GM18498 (cell line): Measurements from ENCODE around the gene OR10A5.
"Not testable (repeated sequence)": the region's sequence is repeated elsewhere in the genome, so short reads cannot be mapped to it uniquely, and the experiment has no call there.

ENCODE experiments used
- ATAC-seq: cut with Tn5 transposase; IDR thresholded peaks from one replicate; pipeline ENCODE4 v1.9.1; 2021; ENCODE audit warnings: mild to moderate bottlenecking, moderate library complexity; ENCODE audit not compliant: unreplicated experiment

OR10A5 gene, protein sequence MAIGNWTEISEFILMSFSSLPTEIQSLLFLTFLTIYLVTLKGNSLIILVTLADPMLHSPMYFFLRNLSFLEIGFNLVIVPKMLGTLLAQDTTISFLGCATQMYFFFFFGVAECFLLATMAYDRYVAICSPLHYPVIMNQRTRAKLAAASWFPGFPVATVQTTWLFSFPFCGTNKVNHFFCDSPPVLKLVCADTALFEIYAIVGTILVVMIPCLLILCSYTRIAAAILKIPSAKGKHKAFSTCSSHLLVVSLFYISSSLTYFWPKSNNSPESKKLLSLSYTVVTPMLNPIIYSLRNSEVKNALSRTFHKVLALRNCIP

DNA sequence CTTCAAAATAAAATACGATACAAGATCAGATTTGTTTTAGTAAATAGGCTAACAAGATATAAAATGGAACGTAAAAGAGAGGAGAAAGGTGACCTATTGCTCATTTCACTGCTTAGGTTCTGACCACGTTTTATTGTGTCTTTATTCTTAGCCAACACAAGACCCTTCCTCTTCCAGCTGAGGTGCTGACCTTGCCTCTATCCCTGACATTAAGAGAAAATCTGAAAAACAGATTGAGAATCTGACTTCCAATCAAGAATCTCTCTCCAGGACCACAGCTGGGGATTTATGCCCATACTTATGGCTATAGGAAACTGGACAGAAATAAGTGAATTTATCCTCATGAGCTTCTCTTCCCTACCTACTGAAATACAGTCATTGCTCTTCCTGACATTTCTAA, at the start of gene OR10A5:
Gene OR10A5, plus strand, starts transcription at position 301 of the 400 bp plus-strand sequence. Its CDS starts 0 bp downstream, at position 301.
- ATAC-seq, result no peak

DNA sequence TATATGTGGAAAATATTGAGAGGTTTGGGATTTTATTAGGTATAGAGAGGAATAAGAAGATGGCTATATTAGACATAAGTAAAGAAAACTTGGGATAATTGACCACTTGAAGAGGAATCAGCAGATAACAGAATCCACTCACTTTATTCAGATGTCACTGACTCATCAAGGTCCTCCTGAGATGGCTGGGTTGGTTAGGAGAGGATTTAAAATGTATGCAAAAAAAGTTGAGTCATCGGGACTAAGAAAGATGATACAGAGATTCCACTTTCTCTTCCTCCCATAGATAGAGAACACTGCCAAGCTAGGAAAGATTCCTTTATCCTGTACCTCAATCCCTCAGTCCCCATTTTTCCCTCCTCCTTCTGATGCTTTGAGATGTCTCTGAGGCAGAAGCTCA, 46.1 kb upstream of the OR10A5 start, which contains the start of gene OR6A2:
Gene OR6A2, minus strand, starts transcription at position 288 of the 400 bp plus-strand sequence. CDS start 3,981 bp downstream, outside the sequence.
- no peak for ATAC-seq

DNA sequence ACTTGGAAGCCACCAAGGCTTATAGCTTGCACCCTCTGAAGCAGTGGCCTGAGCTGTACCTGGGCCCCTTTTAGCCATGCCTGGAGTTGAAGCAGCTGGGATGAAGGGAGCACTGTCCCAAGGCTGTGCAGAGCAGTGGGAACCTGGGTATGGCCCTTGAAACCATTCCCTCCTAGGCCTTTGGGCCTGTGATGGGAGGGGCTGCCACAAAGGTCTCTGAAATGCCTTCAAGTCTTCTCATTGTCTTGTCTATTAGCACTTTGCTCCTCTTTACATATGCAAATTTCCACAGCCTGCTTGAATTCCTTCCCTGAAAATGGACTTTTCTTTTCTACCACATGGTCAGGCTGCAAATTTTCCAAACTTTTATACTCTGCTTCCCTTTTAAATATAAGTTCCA, 44.4 kb upstream of the OR10A5 start:
- ATAC-seq, result not testable (repeated sequence)

DNA sequence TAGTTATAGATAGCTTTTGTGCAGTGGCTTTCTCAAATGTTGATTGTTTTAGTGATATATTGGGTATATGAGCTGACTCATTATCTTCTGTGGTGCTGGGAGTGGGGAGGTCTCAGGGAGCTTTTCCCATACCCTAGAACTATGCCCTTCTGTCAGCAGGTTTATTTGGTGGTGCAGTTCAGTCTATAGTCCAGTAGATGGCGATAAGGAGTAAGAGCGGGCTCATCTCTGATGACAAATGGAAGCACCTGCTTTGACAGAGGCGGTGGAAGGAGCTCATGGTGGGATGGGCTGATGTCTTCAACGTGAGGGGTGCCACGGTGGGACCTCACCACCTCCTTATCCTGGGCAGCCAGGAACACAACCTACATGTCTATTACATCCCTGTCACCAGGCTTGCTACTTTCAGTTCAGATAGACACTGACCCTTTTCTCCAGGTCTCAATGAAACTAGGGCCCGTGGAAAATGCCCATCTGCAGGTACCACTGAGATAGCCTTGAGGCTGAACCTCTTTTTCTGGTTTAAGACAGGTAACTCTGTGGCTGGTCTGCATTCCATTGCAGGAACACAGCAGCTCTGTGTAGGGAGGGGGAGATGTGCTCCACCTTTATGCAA, 33.0 kb upstream of the OR10A5 start:
- peak; percentile 92 for ATAC-seq

DNA sequence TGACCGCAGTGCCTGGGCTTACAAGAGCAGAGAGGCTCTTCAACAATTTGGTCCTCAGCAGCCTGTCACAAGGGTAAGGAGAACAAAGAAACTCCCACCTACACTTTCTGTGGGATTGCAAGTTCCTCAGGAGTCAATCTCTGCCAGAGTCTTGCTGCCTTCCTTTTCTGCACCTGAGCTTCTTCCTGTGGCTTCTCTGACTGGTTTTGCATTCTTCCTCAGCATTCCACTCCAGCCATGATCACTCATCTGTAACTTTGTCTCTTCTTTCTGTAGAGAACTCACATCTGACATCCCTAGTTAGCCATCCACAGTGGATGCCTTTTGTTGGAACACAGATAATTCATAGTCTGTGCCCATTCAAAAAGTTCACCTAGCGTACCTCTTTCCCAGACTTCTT, 31.8 kb upstream of the OR10A5 start:
- no peak for ATAC-seq

DNA sequence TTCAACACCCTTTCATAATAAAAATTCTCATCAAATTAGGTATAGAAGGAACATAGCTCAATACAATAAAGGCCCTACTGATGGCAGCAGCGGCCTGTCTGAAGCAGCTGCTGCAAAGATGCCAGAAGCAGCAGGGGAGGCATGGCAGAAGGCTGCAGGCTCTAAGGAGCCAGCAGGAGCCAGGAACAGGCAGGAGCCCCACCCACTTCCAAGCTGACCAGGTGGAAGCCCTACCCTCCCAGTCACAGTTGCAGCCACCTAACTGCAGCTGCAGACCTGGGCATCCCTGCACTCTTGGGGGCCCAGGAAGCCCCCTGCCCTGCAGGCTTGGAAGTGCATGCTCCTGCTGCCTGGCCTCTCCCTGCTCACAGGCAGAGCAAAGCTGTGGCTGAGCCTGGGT, 27.8 kb upstream of the OR10A5 start:
- ATAC-seq, result no peak

DNA sequence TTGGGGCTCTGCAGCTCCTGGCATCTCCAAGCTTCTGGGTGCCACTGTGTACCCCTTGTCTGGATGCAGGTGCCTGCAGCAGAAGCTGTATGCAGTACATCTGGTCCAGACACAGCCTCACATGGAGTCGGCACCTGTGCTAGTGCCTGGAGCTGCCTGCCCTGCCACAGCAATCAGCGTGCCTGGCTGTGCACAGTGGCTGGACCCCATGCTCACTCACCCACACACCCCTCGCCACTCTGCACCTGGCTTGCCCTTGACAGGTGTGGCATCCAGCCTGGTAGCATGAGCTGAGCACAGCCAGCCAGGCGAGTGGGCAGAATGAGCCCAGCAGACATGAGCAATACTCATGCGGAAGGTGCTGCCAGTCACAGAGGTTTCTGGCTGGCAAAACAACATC, 26.5 kb upstream of the OR10A5 start:
- no peak for ATAC-seq

DNA sequence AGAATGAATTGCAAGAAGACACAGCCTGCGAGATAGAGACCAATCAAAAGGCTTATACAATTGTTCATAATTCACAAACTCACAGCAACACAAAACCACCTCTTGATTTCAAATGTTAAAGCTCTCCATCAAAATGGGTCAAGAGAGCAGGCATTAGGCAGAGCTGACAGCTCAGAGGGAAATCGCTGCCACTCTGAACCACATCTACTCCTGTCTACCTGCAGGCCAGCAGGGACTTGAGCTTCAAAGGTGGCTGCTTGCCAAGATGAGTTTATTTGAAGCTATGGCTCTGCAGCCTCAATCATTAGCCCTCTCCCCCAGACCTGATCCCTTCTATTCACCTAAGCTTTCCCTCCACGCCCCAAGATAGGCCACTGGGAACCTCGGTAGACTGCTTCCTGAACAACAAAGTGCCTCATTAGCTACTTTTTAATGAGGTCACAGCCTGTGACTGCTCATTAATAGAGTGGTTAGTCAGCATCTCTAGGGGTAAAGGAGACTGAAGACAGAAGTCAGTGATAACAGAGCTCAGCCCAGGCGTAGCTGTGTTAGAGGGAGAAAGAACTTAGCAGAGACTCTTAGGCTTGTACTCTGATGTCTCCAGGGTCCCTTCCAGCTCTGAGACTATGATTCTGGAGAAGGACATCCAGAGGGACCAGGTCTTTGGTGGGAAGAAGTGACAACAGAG, 21.2 kb upstream of the OR10A5 start:
- no peak for ATAC-seq

DNA sequence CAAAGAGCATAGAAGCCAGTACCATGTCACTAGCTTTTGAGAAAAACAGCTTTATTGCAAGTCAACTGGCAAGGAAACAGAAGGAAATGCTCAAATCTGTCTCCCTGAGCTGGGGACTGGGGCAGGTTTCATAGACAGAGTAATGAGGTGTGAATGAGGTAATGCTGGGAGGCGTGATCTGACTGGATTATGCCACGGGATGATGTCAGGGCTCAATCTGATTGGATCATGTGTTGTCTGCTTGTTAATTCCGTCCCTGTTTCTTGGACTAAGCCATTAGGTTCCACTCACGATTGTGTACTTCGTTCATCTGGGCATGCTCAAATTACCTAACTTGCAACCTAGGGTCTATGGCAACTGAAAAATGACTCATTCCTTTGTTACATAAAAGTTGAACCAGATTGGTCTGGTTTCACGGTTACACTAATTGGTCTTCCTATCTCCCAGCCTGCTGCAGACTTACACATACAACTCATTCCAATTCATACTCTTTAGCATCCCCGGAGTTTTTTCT, 20.2 kb upstream of the OR10A5 start:
- ATAC-seq, result no peak

DNA sequence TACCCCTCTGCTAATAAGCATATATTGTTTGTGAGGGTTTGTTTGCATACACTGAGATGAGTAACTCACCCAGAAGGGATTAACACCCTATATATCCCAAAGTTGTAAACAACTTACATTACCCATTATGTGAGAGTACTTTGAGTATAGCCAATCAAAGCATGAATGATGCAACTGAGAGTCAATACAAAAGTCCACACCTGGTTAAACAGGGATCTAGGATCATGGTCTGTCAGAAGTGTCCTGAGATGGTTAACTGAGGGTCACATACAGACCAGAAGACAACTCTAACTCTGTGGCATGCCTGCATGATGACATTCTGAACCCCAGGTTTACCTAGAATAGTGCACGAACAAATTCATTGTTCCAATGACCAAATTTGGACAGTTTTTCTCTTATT, 17.4 kb upstream of the OR10A5 start:
- ATAC-seq, result no peak

DNA sequence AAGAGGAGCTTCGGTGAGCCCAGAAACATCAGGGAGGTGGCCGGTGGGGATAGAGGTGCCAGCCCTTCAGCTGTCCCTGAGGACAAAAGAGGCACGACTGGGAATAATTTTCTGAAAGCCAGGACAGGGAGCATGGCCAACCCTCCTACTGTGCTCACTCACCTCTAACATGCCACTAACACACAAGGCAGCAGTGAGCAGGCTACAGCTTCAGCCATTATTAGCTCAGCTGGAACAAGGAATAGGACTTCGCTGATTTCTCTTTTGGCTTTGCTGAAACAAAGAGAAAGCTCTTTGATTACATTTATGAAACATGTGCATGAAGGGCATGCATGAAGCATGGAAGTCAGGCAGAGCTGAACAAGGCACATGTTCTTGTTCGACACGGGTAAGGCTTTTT, 12.1 kb upstream of the OR10A5 start:
- no peak for ATAC-seq

DNA sequence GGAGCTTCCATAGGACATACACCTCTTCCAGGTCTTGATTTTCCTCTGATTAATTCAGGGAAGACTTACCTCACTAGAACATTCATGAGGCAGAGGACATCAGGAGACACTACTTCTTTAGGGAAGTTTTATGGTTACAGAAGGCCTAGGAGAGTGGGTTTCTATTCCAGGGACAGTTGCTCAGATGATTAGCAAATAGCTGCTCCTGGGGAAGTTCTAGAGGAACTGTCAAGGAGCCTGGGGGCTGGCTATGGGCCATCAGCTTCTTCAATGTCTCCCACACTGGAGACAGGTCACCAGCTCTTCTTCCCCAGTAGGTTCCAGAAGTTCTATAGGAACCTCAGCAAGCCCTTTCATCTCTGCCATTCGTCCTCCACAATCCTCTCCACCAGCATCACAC, 11.5 kb upstream of the OR10A5 start:
- ATAC-seq, result no peak

DNA sequence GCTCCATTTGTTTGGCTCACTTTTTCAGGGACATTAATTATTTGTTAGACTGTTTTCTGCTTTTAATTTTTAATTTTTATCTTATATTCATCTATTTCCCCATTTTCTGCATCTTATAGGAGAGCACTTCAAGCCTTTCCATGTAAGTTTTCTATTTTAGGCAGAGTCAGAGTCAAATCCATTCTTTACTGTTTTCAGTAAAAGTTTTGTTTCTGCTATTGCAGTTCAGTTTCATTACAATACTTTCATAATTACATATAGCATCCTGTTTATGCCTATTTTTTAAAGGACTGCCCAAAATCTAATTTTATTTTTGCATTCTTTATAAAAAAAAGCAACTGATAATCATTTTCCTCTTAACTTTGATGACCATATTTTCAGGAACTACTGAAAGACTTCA, 3.8 kb upstream of the OR10A5 start:
- ATAC-seq, result no peak

DNA sequence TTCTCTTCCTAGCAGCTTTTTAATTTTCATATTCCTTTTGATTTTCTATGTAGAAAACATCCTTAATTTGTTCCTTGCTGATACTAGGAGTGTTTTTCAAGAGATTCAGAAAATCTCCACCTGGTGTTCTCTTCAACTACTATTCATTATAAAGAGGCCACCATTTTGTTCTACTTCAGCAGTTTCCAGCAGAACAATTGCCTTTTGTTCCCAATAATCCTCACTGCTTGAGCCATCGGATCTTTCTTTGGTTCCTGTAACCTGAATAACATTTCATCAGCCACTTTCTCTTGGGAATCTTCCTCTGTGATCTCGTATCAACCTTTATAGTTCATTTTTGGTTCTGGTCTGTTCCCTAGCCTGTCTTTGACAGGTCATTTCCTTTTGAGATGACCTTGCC, 1.8 kb upstream of the OR10A5 start:
- ATAC-seq, result no peak

DNA sequence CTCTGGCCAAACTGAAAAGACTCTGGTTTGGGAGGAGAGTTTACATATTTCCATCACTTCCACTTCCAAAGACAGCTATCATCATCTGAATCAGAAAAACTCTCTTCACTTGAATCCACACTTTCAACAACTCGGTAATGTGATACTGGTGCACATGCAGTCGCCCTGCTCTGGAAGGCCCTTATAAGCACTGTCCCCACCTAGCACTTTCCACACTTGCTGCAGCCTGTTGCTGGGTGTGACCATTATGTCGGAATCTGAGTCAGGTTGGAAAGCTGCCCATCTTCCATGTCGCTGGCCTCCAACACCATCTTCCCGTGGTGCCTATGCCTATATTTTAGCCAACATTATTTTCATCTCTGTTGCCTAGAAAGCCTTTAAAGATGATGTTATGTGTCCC, 1.1 kb upstream of the OR10A5 start:
- ATAC-seq, result no peak

DNA sequence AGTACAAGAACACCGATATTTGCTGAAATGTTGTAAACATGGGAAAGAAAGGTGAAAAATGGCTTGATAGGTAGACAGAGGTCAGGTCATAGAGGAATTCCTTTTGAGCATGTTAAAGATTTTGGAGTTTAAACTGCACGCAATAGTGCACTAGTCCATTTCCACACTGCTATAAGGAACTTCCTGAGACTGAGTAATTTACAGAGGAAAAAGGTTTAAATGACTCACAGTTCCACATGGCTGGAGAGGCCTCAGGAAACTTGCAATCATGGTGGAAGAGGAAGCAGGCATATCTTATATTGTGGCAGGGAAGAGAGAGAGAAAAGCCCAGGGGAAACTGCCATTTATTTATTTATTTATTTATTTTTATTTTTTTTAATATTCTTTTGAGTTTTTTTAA, 5.0 kb downstream of the OR10A5 start:
- ATAC-seq, result no peak

DNA sequence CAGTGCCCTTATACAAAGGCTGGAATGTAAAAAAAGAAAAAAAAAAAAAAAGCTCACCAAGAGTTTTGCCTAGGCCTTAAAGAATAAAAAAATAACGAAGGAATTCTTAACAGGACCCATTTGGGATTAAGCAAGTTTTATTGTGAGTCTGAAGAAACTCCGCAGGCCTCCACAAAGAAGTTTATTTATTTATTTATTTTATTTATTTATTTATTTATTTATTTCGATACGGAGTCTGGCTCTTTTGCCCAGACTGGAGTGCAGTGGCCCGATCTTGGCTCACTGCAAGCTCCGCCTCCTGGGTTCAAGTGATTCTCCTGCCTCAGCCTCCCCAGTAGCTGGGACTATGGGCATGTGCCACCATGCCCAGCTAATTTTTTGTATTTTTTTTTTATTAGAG, 9.3 kb downstream of the OR10A5 start:
- not testable (repeated sequence) for ATAC-seq

DNA sequence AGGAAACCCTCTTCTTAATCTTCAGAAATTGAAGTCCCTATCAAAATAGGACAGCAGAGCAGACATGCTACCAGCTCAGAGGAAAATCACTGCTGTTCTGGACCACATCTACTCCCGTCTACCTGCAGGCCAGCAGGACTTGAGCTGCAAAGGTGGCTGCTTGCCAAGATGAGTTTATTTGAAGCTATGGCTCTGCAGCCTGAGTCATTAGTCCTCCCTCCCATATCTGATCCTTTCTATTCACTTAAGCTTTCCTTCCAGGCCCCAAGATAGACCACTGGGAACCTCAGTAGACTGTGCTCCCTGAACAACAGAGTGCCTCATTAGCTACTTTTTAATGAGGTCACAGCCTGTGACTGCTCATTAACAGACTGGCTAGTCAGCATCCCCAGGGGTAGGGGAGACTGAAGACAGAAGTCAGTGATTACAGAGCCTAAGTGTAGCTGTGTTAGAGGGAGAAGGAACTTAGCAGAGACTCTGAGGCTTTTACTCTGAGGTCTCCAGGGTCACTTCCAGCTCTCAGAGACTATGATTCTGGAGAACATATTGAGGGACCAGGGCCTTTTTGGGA, 10.6 kb downstream of the OR10A5 start:
- ATAC-seq, result no peak

DNA sequence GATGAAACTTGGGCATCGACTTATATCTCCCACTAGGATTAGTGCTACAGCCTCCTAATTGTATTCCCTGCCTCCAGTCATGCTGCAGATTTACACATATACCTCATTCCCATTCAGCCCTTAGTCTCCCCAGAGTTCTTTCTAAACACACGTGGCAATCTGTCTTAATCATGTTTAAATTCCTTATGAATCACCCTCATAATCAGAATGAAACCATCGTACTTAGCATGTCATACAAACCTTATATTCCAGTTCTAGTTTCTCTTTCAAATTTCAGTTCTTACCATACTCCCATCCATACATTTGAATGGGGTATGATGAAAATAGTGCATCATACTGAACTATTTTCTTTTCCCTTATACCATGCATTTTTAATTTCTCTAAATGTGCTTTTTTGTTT, 11.4 kb downstream of the OR10A5 start:
- no peak for ATAC-seq

DNA sequence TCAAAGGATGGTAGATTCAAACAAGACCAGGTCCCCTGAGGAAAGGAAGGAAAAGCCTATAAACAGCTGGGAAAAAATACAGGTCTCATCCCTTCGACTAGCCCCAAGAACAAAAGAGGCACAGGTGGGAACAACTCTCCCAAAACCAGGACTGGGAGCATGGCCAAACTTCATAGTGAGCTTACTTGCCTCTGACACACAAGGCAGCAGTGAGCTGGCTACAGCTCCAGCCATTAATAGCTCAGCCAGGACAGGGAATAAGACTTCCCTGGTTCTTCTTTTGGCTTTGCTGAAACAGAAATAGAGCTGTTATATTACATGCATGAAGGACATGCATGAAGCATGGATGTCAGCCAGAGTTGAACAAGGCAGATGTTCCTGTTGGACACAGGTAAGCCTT, 17.5 kb downstream of the OR10A5 start, which contains the start of gene OR10A2:
Gene OR10A2, plus strand, starts transcription at position 97 of the 400 bp plus-strand sequence. CDS start 6,698 bp downstream, outside the sequence.
- ATAC-seq, result no peak

DNA sequence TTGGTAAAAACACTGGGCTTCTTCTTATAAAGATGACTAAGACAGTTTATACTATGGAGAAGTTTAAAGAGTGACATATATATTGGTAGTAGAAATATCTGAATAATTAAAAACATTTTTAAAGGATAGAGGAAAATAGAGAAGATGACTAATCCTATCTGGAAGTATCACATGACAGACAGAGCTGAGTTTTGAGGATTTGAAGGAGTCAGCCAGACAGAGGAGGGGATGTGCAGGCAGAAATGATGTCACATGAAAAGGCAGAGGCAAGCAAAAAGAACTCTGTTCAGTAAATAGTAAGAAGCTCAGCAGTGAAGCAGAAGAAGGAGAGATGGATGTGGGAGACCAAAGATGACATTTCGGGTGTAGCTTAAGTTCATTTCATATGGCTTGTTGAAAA, 19.0 kb downstream of the OR10A5 start:
- no peak for ATAC-seq
